DOHH2 (cell line): ENCODE data around the gene GNAT1.

Source experiments
- H3F3A ChIP-seq: fragments of 200-600 bp; sonication (generic), shearing (Covaris generic); 2 replicates; pipeline ENCODE4 v1.6.0; 2016; ENCODE audit warnings: antibody characterized with exemption, mild to moderate bottlenecking; ENCODE audit not compliant: control insufficient read depth, insufficient read depth
- H3K27ac ChIP-seq: fragments of 200-600 bp; sonication (generic); 2 replicates; pipeline ENCODE4 v1.5.1; 2014; ENCODE audit warnings: low read depth, mild to moderate bottlenecking, low read length, moderate library complexity
- H3K27me3 ChIP-seq: fragments of 200-600 bp; sonication (generic); 2 replicates; pipeline ENCODE4 v1.6.1; 2014; ENCODE audit warnings: mild to moderate bottlenecking, low read length, mixed read lengths; ENCODE audit not compliant: control insufficient read depth
- H3K36me3 ChIP-seq: fragments of 200-600 bp; sonication (generic); 2 replicates; pipeline ENCODE4 v1.6.1; 2014; ENCODE audit warnings: mild to moderate bottlenecking, low read length, moderate library complexity, mixed read lengths; ENCODE audit not compliant: control insufficient read depth
- H3K4me1 ChIP-seq: fragments of 200-600 bp; sonication (generic); 2 replicates; pipeline ENCODE4 v1.6.1; 2014; ENCODE audit warnings: mild to moderate bottlenecking, low read length, mixed read lengths; ENCODE audit not compliant: control insufficient read depth
- H3K4me2 ChIP-seq: fragments of 200-600 bp; sonication (generic); 2 replicates; pipeline ENCODE4 v1.6.0; 2014; ENCODE audit warnings: mild to moderate bottlenecking, low read length, moderate library complexity
- H3K4me3 ChIP-seq: fragments of 200-600 bp; sonication (generic); 2 replicates; pipeline ENCODE4 v1.5.1; 2014; ENCODE audit warnings: mild to moderate bottlenecking, low read length, mixed read lengths
- H3K79me2 ChIP-seq: fragments of 200-600 bp; sonication (generic); 2 replicates; pipeline ENCODE4 v1.6.1; 2014; ENCODE audit warnings: mild to moderate bottlenecking, low read length, mixed read lengths; ENCODE audit not compliant: control insufficient read depth
- H3K9me2 ChIP-seq: fragments of 200-600 bp; sonication (generic); replicated peaks from 2 replicates; pipeline ENCODE4 v1.6.1; 2014; ENCODE audit warnings: mild to moderate bottlenecking, low read length, mixed read lengths; ENCODE audit not compliant: control insufficient read depth
- H3K9me3 ChIP-seq: fragments of 200-600 bp; sonication (generic); 2 replicates; pipeline ENCODE4 v1.6.1; 2014; ENCODE audit warnings: antibody characterized with exemption, low read length, mixed read lengths; ENCODE audit not compliant: control insufficient read depth, insufficient read depth
- H4K20me1 ChIP-seq: fragments of 200-600 bp; sonication (generic); 2 replicates; pipeline ENCODE4 v1.6.0; 2014; ENCODE audit warnings: low read depth, mild to moderate bottlenecking, antibody characterized with exemption, low read length, moderate library complexity; ENCODE audit not compliant: control insufficient read depth, insufficient read depth
- CTCF ChIP-seq: fragments of 200-600 bp; sonication (generic); IDR thresholded peaks from one replicate; pipeline ENCODE4 v1.5.1; 2014; ENCODE audit warnings: antibody characterized with exemption, mild to moderate bottlenecking, low read depth, low read length; ENCODE audit not compliant: poor library complexity, severe bottlenecking
- EZH2phosphoT487 ChIP-seq: fragments of 200-600 bp; sonication (generic); IDR thresholded peaks from 2 replicates; pipeline ENCODE4 v1.6.1; 2017; ENCODE audit warnings: borderline replicate concordance, mild to moderate bottlenecking, antibody characterized with exemption, low read length, moderate library complexity, mixed read lengths

The GNAT1 gene

GRCh38 chr3:50230104-50230793, 38.8 kb downstream of the GNAT1 start:
- Histone ChIP-seq H3K27me3 (no peaks in the 10 kb centered on the region), H3K4me3 (peak overlapping the region; percentile 36), H3K9me2 (no peaks in the 10 kb centered on the region), H3K79me2 (peaks cover 18% of the 10 kb centered on the region), H3K4me1 (peaks cover 54% of the 10 kb centered on the region), H3F3A (no peaks in the 10 kb centered on the region; the same call in 1 of the 2 replicates), H3K27ac (peak overlapping the region; percentile 25; the same call in 1 of the 2 replicates), H3K9me3 (no peaks in the 10 kb centered on the region), H4K20me1 (no peaks in the 10 kb centered on the region), H3K4me2 (peak overlapping the region; percentile 100), H3K36me3 (no peaks in the 10 kb centered on the region; the same call in 1 of the 2 replicates)
- TF ChIP-seq CTCF, result no peak
- TF ChIP-seq EZH2phosphoT487, result no peak

- Histone ChIP-seq H3K79me2 (peaks cover 18% of the 10 kb centered on the region), H3K4me2 (peak overlapping the region; percentile 100), H3K9me3 (no peaks in the 10 kb centered on the region), H3K27ac (peak overlapping the region; percentile 25; the same call in 1 of the 2 replicates), H3F3A (no peaks in the 10 kb centered on the region; the same call in 1 of the 2 replicates), H3K36me3 (no peaks in the 10 kb centered on the region; the same call in 1 of the 2 replicates), H3K27me3 (no peaks in the 10 kb centered on the region), H4K20me1 (no peaks in the 10 kb centered on the region), H3K9me2 (no peaks in the 10 kb centered on the region), H3K4me1 (peaks cover 56% of the 10 kb centered on the region), H3K4me3 (peak overlapping the region; percentile 36)
- TF ChIP-seq CTCF (no peak), EZH2phosphoT487 (no peak)
These were observed 39.4 kb downstream of the GNAT1 start for GRCh38 chr3:50230794-50231125.

GRCh38 chr3:50231581-50231980, 40.2 kb downstream of the GNAT1 start:
- TF ChIP-seq EZH2phosphoT487, result no peak
- no peak for TF ChIP-seq CTCF
- Histone ChIP-seq H4K20me1 (no peaks in the 10 kb centered on the region), H3K4me2 (no peak overlapping the region)

More at GRCh38 chr3:50231581-50231980, 40.2 kb downstream of the GNAT1 start:
- no peaks in the 10 kb centered on the region; the same call in 1 of the 2 replicates for H3F3A ChIP-seq
- no peaks in the 10 kb centered on the region for H3K9me3 ChIP-seq
- H3K27ac ChIP-seq, result no peak overlapping the region
- H3K4me3 ChIP-seq, result no peak overlapping the region
- no peaks in the 10 kb centered on the region for H3K27me3 ChIP-seq
- H3K36me3 ChIP-seq, result peaks cover 3% of the 10 kb centered on the region
- no peaks in the 10 kb centered on the region for H3K9me2 ChIP-seq
- peaks cover 49% of the 10 kb centered on the region for H3K4me1 ChIP-seq
- H3K79me2 ChIP-seq, result peaks cover 24% of the 10 kb centered on the region
